22Rv1 (cell line): ENCODE data around the gene SUCLG2.

Source experiments
- CTCF ChIP-seq: fragments of 450-650 bp; IDR thresholded peaks from 2 replicates; pipeline ENCODE4 v1.5.1; 2017; ENCODE audit warnings: mild to moderate bottlenecking
- ZFX ChIP-seq: fragments of 450-650 bp; IDR thresholded peaks from 2 replicates; pipeline ENCODE4 v1.6.1; 2017; ENCODE audit warnings: antibody characterized with exemption, borderline replicate concordance

GRCh38 chr3:67674055-67674454 lies 19.6 kb upstream of the SUCLG2 start:
- TF ChIP-seq CTCF (no peak), ZFX (no peak)
